Mammary epithelial cell (primary cell): ENCODE data around the gene COMMD10.

Experiments
- CTCF ChIP-seq, 2 donors: IDR thresholded peaks in 1 of 2; conservative IDR thresholded peaks in 1 of 2; 2 replicates each; pipeline ENCODE4 v1.5.1; 2011 to 2012; ENCODE audit warnings: inconsistent platforms in 2 of 2, low read length in 2 of 2, mild to moderate bottlenecking in 2 of 2, control low read depth in 1 of 2, low read depth in 1 of 2; ENCODE audit not compliant: insufficient read depth in 1 of 2; ENCODE audit errors: extremely low read depth in 1 of 2
- EZH2 ChIP-seq: IDR thresholded peaks from 2 replicates; pipeline ENCODE4 v1.6.1; 2012; ENCODE audit warnings: low read length, inconsistent platforms, borderline replicate concordance

DNA sequence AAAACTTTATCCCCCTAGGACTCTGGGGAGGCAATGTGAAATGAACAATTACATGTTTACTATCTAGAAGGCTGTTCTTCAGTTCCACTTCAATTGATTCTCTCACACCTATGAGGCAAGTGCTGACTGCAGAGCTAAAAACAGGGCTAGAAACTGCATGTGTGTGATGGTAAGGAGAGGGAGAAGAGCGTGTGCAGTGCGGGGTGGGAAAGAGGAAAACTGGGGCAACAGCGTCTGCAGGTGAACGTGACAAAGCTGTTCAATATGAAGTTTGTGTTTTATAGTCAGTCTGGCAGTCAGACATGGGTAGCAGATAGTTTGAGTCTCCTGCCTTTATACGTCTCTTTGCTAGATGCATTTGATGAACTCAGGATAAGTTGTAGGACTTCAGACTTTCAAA is 6.6 kb upstream of the COMMD10 start:
- TF ChIP-seq CTCF (conservative IDR thresholded peaks at IDR 0.05 in 1 of 2, IDR thresholded peaks at IDR 0.05 in 1 of 2; ENCODE audit: extremely low read depth in 1 of 2, insufficient read depth in 1 of 2, low read depth in 1 of 2, low read length in 2 of 2) (no peak), EZH2 (no peak)
